ENCODE measurements around the gene STIMATE.
A peak's percentile ranks its signal among the peaks of the same experiment; 100 is the strongest.

The STIMATE gene

DNA sequence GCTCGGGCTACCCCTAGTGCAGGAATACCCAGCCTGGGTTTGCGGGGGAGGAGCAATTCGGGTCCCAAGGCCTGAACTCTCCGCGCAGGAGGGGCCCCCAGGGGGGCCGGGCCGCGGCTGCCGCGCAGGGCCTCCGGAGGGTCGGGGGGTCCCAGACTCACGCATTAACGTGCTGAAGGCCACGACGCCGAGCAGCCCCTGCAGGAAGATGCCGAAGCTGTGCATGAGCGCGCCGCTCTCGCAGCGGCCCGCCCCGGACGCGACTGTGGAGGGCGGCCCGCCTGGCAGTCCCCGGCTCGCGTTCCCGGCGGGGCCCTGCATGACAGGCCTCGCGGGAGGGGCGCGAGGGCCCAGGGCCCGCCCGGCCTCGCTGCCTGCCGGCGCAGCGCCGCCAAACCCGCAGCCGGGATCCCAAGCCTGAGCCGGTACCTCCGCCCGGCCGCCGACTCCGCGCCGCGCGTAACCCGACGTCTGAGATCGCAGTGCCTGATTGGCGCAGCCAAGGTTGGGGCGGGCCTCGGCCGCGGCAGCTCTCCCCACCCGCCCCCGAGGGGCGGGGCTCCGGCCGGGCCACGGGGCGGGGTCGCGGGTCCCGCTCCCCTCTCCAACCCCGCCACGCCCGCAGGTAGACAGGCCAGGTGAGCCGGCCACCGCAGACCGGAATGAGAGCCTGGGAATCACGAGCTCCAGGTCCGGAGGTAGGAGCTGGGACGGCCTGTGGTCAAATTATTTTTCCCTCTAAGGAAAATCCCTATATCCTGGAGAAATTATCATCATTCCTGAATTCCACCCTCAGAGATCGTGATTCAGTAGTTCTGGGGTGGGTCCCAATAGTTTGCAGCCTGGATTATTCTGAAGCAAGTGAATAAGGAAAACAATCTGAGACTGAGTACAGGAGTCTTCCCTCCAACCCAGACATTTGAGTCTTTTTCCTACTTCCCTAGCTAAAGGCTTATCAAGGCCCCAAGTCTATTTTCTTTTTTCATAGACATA lies at the start of gene STIMATE:
STIMATE (minus strand) TSS at position 419 of the 993 bp plus-strand sequence; CDS start at position 321, 98 bp downstream.
- DNase-seq (ENCODE audit: low spot score) = peak; percentile 89

GRCh38 chr3:52939600-52939999 lies 42.3 kb upstream of the STIMATE start:
- DNase-seq (ENCODE audit: low spot score) = no peak

DNA sequence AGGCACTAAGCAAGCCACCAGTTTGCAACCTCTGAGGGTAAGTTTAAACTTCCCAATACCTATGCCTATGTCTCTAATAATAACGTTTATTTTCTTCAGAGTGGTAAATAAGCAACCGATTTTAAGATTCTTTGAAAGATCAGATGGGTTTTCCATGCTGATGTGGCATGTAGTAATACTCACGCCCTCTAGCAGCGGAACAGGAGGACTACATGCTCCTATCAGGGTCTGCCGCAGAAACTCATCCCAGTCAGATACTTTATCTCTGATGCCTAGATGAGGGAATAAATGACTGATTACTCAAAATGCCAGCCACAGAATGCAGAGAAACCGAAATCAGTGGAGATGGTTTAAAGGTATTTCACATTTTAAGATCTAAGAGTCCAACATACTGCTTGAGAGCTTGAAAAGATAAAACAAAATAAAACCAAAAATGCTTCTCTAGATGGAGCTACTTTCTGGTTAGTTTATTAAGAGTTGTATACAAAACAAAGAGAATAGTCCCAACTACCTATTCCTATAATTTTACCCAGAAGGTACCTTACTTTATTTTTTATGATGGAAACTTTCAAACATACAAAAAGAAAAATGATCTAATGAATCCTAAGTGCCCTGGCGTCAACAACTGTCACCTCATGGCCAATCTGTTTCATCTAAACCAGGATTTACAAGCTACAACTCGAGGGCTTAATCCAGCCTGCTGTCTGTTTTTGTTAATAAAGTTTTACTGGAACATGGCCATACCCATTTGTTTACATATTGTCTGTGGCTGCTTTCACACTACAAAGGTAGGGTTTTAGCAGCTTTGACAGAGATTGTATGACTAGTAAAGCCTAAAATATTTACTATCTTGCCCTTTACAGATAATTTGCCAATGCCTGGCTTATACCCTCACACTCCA lies 37.5 kb upstream of the STIMATE start:
- DNase-seq (ENCODE audit: low spot score) = peak; percentile 64

GRCh38 chr3:52931889-52932288 lies 34.5 kb upstream of the STIMATE start:
- no peak for DNase-seq (ENCODE audit: low spot score)

DNA sequence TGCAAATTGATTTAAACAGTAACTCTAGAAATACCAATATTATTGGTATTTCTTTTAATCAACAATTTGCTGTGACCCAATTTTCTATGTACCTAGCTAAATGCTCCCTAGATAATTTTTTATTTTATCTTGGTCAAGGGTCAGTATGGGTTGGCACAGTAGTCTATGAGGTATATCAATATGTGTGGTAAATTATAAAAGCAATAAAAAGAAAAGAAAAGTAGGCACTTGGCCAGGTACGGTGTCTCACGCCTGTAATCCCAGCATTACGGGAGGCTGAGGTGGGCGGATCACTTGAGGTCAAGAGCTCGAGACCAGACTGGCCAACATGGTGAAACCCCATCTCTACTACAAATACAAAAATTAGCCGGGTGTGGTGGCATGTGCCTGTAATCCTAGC lies 34.0 kb upstream of the STIMATE start:
- DNase-seq (ENCODE audit: low spot score) = no peak

DNA sequence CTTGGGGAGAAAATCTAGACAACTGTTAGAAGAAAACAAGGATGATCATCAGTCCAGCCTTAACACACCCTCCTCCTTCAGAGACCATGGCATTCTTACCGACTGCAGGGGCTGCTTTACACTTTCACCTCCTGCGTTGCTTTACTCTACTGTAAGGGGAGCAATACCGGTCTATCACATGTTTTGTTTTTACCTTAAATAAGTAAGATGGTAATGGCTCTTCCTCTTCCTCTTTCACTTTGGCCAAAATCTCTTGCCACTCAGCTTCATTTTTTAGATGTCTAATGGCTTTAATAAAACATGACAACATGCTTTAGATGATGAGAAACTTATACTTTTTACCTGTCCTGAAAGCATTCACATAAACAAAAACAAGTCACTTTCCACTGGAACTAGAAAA lies 33.4 kb upstream of the STIMATE start:
- no peak for DNase-seq (ENCODE audit: low spot score)

GRCh38 chr3:52926554-52926953 lies 29.2 kb upstream of the STIMATE start:
- DNase-seq (ENCODE audit: low spot score) = no peak

DNA sequence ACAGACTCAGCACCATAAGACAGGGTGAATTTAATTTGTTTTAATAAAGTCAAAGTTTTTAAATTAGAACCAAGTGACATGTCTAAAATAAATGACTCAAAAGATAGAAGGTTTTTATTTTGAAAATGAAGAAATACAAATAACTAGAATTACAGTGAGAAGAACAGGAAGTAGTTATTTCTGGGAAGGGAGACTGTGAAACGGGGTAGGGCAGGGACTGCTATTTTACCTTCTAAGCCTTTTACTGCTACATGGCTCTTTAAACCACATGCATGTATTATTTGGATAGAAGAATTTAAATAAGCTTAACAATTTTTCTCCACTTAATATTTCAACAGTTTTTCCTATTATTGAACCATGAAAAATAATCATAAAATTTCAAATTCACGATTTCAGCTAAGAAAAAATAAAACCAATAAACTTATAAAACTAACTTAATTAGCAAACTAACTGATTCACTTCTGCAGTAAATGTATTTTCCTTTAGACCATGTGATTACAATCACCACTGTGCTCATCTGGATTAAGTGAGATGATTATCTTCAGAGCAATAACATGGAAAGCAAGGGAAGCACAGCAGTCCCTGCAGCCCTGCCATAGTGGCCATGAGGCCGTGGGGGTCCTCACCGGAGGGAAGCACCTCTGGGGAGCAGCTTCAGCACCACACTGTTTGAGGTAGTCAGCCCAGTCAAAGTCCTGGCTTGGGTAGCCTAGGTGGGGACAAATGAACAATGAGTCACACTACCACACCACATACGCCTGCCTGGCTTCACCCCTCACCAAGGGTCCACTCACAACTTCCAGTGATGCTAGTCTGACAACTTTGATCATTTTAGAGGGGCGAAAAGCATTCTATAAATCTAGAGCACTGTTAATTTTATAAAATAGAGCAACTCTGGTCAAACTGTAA lies 28.3 kb upstream of the STIMATE start:
- no peak for DNase-seq (ENCODE audit: low spot score)

DNA sequence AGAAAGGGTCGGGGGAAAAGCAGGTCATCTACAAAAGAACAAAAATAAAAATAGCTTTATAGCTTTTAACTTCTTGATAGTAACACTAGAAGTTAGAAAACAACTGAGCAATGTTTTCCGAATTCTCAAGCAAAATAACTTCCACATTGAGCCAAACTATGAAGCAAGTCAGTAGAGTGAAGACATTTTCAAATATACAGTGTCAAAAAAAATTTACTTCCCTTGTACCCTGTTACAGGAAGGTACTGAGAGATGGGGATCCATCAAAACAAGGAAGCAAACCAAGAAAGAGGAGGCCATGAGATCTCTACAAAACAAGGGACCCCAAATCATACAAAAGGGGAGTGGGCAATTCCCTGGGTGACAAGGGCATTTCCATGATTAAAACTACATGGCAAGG lies 26.6 kb upstream of the STIMATE start:
- DNase-seq (ENCODE audit: low spot score) = no peak

GRCh38 chr3:52920841-52921240 lies 23.5 kb upstream of the STIMATE start:
- DNase-seq (ENCODE audit: low spot score) = no peak

- no peak for DNase-seq (ENCODE audit: low spot score)
These were observed 19.7 kb upstream of the STIMATE start for GRCh38 chr3:52917044-52917443.

DNA sequence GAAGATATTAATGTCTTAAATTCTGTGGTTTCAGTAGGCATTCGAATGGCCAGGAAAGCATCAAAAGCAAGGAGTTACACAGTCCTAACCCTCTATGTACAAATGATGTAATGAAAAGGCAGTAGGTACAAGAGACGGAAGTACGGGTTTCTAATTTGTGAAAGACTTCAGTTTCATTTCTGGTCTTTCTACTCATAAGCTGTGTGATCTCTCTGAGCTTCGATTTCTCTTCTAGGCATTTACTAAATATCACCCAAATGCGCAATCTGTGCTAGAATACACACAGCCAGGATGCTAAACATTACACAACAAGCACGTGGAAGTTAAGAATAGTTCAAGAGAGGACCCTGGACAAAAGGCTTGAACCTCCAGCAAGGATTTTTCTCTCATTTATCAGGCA lies 17.9 kb upstream of the STIMATE start:
- DNase-seq (ENCODE audit: low spot score) = no peak

- DNase-seq (ENCODE audit: low spot score) = no peak
These were observed 15.8 kb upstream of the STIMATE start for GRCh38 chr3:52912885-52913731.

- DNase-seq (ENCODE audit: low spot score) = no peak
These were observed 13.5 kb upstream of the STIMATE start for GRCh38 chr3:52910823-52911222.

GRCh38 chr3:52907497-52907896 lies 10.1 kb upstream of the STIMATE start:
- DNase-seq (ENCODE audit: low spot score) = no peak

DNA sequence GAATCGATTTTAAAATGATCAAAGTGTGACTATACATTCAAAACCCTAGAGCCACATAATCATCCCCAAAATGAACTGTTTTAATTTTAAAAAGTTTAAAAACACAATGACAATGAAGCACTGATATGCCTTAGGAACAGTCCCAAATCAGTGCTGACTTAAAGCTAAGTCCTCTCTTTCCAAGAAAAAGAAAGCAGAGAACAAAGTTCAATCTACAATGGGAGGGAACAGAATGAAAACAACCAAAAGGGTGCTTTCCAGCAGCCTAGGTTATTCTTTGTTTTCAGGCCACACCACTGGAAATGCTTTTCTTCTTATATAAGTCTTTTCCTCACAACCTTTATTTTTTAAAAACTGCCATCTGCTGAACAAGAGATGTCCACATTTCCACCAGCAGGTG lies 7.2 kb upstream of the STIMATE start:
- DNase-seq (ENCODE audit: low spot score) = no peak

GRCh38 chr3:52904000-52904399 lies 6.7 kb upstream of the STIMATE start:
- no peak for DNase-seq (ENCODE audit: low spot score)

GRCh38 chr3:52896613-52897012 lies 735 bp downstream of the STIMATE start:
- DNase-seq (ENCODE audit: low spot score) = no peak

DNA sequence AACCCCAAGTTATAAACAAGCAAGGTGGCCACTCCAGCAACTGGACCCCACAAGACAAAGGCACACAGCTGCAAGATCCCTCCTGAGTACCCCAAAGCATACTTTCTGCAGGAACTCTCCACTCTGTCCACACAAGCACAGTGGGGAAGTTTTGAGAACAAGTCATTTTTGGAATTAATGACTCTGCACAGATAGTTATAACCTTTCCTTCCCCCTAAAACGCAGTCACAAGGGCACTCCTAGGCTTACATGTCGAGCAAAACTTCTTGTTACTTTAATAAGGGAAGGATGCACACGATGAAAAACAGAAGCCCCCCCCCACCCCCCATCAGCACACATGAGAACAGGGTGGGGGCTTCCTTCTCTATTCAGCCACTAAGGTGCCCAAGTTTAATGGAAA lies 1.2 kb downstream of the STIMATE start:
- DNase-seq (ENCODE audit: low spot score) = no peak

- DNase-seq (ENCODE audit: low spot score) = peak; percentile 20
These were observed 1.9 kb downstream of the STIMATE start for GRCh38 chr3:52895418-52895817.

DNA sequence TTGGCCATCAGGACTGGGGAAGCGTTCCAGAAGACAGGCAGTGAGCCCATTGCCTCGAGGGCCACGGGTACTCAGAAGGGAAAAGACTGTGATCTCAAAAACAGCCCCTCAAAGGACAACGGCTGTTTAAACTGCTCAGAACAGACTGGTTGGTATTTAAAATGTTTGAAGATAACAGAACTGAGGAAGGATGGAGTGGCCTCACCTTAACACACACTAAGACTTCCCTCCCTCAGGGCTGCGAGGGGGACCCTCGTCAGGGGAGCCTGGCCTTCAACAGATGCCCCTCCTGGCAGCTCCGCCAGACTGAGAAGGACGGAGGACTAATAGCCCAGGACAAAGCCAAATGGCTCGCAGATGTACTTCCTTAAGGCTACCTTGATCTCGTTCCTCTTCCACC lies 2.6 kb downstream of the STIMATE start:
- no peak for DNase-seq (ENCODE audit: low spot score)
